PFSK-1 (cell line): ENCODE results near the gene SH3BP5.

Experiments
- FOXP2 ChIP-seq: optimal IDR thresholded peaks from 2 replicates; pipeline ENCODE3; 2011; ENCODE audit warnings: borderline replicate concordance, control low read depth, inconsistent platforms; ENCODE audit not compliant: insufficient read depth; ENCODE audit errors: extremely low read length, extremely low read depth
- POLR2AphosphoS5 ChIP-seq: IDR thresholded peaks from 2 replicates; pipeline ENCODE4 v1.6.1; 2012; ENCODE audit warnings: low read depth, mild to moderate bottlenecking, control low read depth, low read length, moderate library complexity
- SIN3A ChIP-seq: IDR thresholded peaks from 2 replicates; pipeline ENCODE4 v1.6.1; 2012; ENCODE audit warnings: mild to moderate bottlenecking, low read length, moderate library complexity, borderline replicate concordance; ENCODE audit not compliant: insufficient read depth
- TAF1 ChIP-seq: IDR thresholded peaks from 2 replicates; pipeline ENCODE4 v1.6.1; 2012; ENCODE audit warnings: low read length, control low read depth, borderline replicate concordance; ENCODE audit not compliant: insufficient read depth
- TF ChIP-seq, protein P1 (sequence below), 2 experiments: IDR thresholded peaks; 2 replicates each; pipeline versions ENCODE4 v1.6.1 to v1.8.0; 2011 to 2012; ENCODE audit warnings: low read depth in 2 of 2, low read length in 2 of 2, control low read depth in 1 of 2, inconsistent platforms in 1 of 2, mild to moderate bottlenecking in 1 of 2, moderate library complexity in 1 of 2; ENCODE audit not compliant: insufficient read depth in 1 of 2

DNA sequence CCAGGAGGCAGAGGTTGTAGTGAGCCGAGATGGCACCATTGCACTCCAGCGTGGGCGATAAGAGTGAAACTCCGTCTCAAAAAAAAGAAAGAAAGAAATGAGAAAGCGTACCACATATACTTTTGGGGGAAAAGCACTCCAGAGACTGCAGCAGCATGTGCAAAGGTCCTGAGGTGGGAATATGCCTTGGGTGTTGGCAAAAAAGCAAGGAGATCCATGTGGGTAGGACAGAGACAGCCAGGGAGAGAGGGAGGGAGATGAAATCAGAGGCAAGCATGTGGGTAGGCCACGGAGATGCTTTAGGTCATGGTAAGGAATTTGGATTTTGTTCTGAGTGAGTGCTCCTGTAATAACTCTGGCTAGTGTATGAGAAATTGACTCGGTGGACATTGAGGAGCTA, 3.7 kb upstream of the SH3BP5 start:
- TF ChIP-seq POLR2AphosphoS5 (no peak), SIN3A (no peak), TAF1 (no peak), FOXP2 (no peak)
- TF ChIP-seq, protein P1, sequence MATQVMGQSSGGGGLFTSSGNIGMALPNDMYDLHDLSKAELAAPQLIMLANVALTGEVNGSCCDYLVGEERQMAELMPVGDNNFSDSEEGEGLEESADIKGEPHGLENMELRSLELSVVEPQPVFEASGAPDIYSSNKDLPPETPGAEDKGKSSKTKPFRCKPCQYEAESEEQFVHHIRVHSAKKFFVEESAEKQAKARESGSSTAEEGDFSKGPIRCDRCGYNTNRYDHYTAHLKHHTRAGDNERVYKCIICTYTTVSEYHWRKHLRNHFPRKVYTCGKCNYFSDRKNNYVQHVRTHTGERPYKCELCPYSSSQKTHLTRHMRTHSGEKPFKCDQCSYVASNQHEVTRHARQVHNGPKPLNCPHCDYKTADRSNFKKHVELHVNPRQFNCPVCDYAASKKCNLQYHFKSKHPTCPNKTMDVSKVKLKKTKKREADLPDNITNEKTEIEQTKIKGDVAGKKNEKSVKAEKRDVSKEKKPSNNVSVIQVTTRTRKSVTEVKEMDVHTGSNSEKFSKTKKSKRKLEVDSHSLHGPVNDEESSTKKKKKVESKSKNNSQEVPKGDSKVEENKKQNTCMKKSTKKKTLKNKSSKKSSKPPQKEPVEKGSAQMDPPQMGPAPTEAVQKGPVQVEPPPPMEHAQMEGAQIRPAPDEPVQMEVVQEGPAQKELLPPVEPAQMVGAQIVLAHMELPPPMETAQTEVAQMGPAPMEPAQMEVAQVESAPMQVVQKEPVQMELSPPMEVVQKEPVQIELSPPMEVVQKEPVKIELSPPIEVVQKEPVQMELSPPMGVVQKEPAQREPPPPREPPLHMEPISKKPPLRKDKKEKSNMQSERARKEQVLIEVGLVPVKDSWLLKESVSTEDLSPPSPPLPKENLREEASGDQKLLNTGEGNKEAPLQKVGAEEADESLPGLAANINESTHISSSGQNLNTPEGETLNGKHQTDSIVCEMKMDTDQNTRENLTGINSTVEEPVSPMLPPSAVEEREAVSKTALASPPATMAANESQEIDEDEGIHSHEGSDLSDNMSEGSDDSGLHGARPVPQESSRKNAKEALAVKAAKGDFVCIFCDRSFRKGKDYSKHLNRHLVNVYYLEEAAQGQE (IDR thresholded peaks at IDR 0.05; ENCODE audit: insufficient read depth in 1 of 2, low read depth in 2 of 2, low read length in 2 of 2), result no peak
